ENCODE measurements around the gene S100A5. TPM values are rescaled to one million over a fixed set of nuclear protein-coding genes. Genes with fewer than 3 reads are reported as not detected.

Gene S100A5
- total RNA-seq, 1 experiment from 2014 or later: not detected

DNA sequence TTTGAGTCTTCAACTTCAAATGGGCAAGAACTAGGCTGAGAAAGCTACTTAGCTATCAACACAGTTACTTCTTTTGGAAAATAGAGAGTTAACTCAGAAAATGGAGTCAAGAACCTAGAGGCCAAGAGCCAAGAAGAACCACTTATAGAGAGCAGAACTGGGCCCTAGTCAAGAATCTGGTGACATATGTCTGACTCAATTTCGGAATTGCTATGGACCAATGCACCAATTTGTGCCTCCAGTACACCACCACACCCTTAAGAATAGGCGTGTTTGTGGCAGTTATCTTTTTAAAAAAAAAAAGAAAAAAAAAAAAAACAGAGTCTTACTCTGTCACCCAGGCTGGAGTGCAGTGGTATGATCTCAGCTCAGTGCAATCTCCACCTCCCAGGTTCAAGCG is 17.1 kb upstream of the S100A5 start:
- no peak overlapping the region for H2BK20ac ChIP-seq (ENCODE audit: low read depth, low read length, poor library complexity, severe bottlenecking)
- no peak overlapping the region for H3K56ac ChIP-seq (ENCODE audit: insufficient read length, low read depth, low read length)
- no peaks in the 10 kb centered on the region for H4K20me1 ChIP-seq (ENCODE audit: control insufficient read depth, insufficient read depth, insufficient read length)
- H3K27ac ChIP-seq (ENCODE audit: insufficient read length, low read depth, low read length): no peak overlapping the region
- Mint-ChIP-seq H3K27ac (no peak overlapping the region), H3K4me3 (no peak overlapping the region), H3K36me3 (ENCODE audit: insufficient read depth in 1 of 3, low read depth in 3 of 3) (no peaks in the 10 kb centered on the region), H3K4me1 (peaks cover 0 to 5% of the 10 kb centered on the region in 2 experiments; a peak in 2 of 4 replicates), H3K9me3 (no peaks in the 10 kb centered on the region), H3K27me3 (ENCODE audit: low read depth) (no peaks in the 10 kb centered on the region; the same call in 1 of the 2 replicates)
- no peak overlapping the region for H2BK15ac ChIP-seq (ENCODE audit: low read depth, low read length)
- H4K91ac ChIP-seq (ENCODE audit: insufficient read length, low read depth, low read length): no peak overlapping the region
- no peak overlapping the region for H4K5ac ChIP-seq (ENCODE audit: insufficient read length, low read depth, low read length)
- H3K4me1 ChIP-seq (ENCODE audit: insufficient read depth, low read length): no peaks in the 10 kb centered on the region
- H3K79me1 ChIP-seq (ENCODE audit: insufficient read depth, low read depth, low read length, poor library complexity, severe bottlenecking): no peaks in the 10 kb centered on the region
- no peak overlapping the region for H2BK5ac ChIP-seq (ENCODE audit: insufficient read length, low read length)
- no peak overlapping the region for H2BK120ac ChIP-seq (ENCODE audit: low read depth, low read length, poor library complexity, severe bottlenecking)
- no peak for TF ChIP-seq CTCF (conservative IDR thresholded peaks at IDR 0.05)
- no peaks in the 10 kb centered on the region for H3K23me2 ChIP-seq (ENCODE audit: insufficient read length, low read depth, low read length, poor library complexity, severe bottlenecking)
- H3K4ac ChIP-seq (ENCODE audit: low read depth, low read length): no peak overlapping the region
- H2BK12ac ChIP-seq (ENCODE audit: insufficient read length, low read depth, low read length): no peak overlapping the region
- H3K9me3 ChIP-seq (ENCODE audit: control insufficient read depth, low read depth, low read length): no peaks in the 10 kb centered on the region
- no peak overlapping the region for H3K14ac ChIP-seq (ENCODE audit: insufficient read depth, low read length)
- H2AFZ ChIP-seq (ENCODE audit: low read length): no peak overlapping the region
- no peak overlapping the region for H2AK5ac ChIP-seq (ENCODE audit: insufficient read length, low read length)
- H3K18ac ChIP-seq (ENCODE audit: insufficient read length, low read depth, low read length): no peak overlapping the region
- H3K9ac ChIP-seq (ENCODE audit: extremely low read depth, insufficient read length, low read length): no peak overlapping the region
- H3K23ac ChIP-seq (ENCODE audit: insufficient read length, low read depth, low read length): no peak overlapping the region
- H3K79me2 ChIP-seq (ENCODE audit: insufficient read depth, low read length): no peaks in the 10 kb centered on the region
- H4K8ac ChIP-seq (replicated peaks; ENCODE audit: insufficient read length, low read depth, low read length): no peak overlapping the region
- H3K27me3 ChIP-seq (ENCODE audit: insufficient read depth, low read length): no peaks in the 10 kb centered on the region
- H3K4me2 ChIP-seq (ENCODE audit: insufficient read depth, insufficient read length, low read length): no peak overlapping the region
- no peak overlapping the region for H3T11ph ChIP-seq (ENCODE audit: low read length)
- no peak for DNase-seq
- WGBS (ENCODE audit: extremely low coverage, insufficient read length, low lambda C conversion rate): no CpG with 5 or more reads among the region's 3 CpGs
